ENCODE data around the gene PAQR8. TPM values are rescaled to one million over a fixed set of nuclear protein-coding genes. Genes with fewer than 3 reads are reported as not detected.
A peak's percentile ranks its signal among the peaks of the same experiment; 100 is the strongest.

The PAQR8 gene, protein sequence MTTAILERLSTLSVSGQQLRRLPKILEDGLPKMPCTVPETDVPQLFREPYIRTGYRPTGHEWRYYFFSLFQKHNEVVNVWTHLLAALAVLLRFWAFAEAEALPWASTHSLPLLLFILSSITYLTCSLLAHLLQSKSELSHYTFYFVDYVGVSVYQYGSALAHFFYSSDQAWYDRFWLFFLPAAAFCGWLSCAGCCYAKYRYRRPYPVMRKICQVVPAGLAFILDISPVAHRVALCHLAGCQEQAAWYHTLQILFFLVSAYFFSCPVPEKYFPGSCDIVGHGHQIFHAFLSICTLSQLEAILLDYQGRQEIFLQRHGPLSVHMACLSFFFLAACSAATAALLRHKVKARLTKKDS
- total RNA-seq (2014; rRNA removed) (0.44 and 0.46 TPM in 2 replicates), Bru-seq, nascent RNA (percentile 48 among the genes with signal in this experiment), BruChase-seq, experiment 1, labeled RNA remaining after a 6-hour chase (percentile 72 among the genes with signal in this experiment), BruChase-seq, experiment 2, labeled RNA remaining after a 2-hour chase (percentile 64 among the genes with signal in this experiment)
- long read RNA-seq, full-length matches to known transcripts, result 12 of 12 reads
- long read RNA-seq, partial matches to known transcripts, result 0 of 12 reads
- long read RNA-seq, other reads (novel, unspliced or antisense), result 0 of 12 reads

- Histone ChIP-seq H4K20me1 (ENCODE audit: low read length) (no peaks in the 10 kb centered on the region), H3K4me3 (ENCODE audit: low read length) (peak within 1 kb of the TSS; percentile 77), H3K9me3 (ENCODE audit: low read length) (no peaks in the 10 kb centered on the region), H2AFZ (ENCODE audit: low read length) (peak within 1 kb of the TSS; percentile 92), H3K36me3 (ENCODE audit: low read depth, low read length) (no peaks in the 10 kb centered on the region), H3K9ac (ENCODE audit: low read length) (peak within 1 kb of the TSS; percentile 83), H3K4me2 (ENCODE audit: low read length) (peak within 1 kb of the TSS; percentile 92), H3K9me2 (replicated peaks; ENCODE audit: low read length) (no peaks in the 10 kb centered on the region), H3K4me1 (ENCODE audit: insufficient read depth, low read length) (peaks cover 19% of the 10 kb centered on the region), H3F3A (ENCODE audit: low read length, unreplicated experiment) (no peaks in the 10 kb centered on the region), H3K79me2 (ENCODE audit: low read length) (no peaks in the 10 kb centered on the region), H3K27ac (ENCODE audit: low read length) (no peak within 1 kb of the TSS), H3K27me3 (ENCODE audit: low read length) (no peaks in the 10 kb centered on the region)
- intact Hi-C loops (cut with micrococcal nuclease), result no loop called here
- POLR2A ChIA-PET (ENCODE audit: unreplicated experiment), result interaction anchor here (0.6 kb wide), 2 partner anchors 21 to 58 kb away, joined by 3 to 5 read pairs; partner anchors contain the start of gene EFHC1
- DNase-seq (peak; percentile 63), ATAC-seq (peak; percentile 94)
- CTCF ChIA-PET, result interaction anchor here (0.7 to 1.2 kb wide), 2 partner anchors 9 to 38 kb away, joined by 3 to 5 read pairs; no protein-coding TSS in a partner anchor
- TF ChIP-seq EZH2phosphoT487 (IDR thresholded peaks at IDR 0.05; ENCODE audit: borderline replicate concordance, low read length) (no peak), CTCF (conservative IDR thresholded peaks at IDR 0.05; ENCODE audit: low read depth, low read length) (no peak), EZH2 (IDR thresholded peaks at IDR 0.05; ENCODE audit: low read length, unreplicated experiment) (no peak)
- no TSS peak for BruUV-seq (replicated peaks)
Measured at GRCh38 chr6:52361945-52362442, at the start of gene PAQR8. Gene PAQR8 (plus strand): TSS chr6:52362151. CDS start chr6:52403214, 41,063 bp downstream.

DNA sequence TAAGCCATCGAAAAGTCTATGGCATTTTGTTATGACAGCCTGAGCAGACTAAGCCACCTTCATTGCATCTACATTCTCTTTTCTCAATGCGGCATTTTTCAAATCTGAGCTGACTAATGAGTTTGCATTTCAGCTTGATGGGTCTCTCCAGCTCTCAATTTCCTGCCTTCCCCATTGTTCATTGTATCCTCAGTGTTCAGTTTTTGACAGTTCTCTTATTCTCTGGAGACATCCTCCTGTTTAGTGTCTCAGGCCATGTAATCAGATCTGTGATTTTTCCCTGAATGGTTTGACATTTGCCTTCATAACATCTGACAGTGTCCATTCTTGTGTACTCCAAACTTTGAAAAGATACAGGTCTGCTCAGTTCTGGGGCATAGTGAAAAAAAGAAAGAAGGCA is 49.5 kb upstream of the PAQR8 start:
- BruUV-seq (replicated peaks), result no TSS peak
- H3K79me2 ChIP-seq (ENCODE audit: low read length), result no peaks in the 10 kb centered on the region
- ATAC-seq (no peak), DNase-seq (no peak)
- POLR2A ChIA-PET (ENCODE audit: unreplicated experiment), result no interaction called here
- no peak overlapping the region for H2AFZ ChIP-seq (ENCODE audit: low read length)
- no peak overlapping the region for H3K4me3 ChIP-seq (ENCODE audit: low read length)
- no peaks in the 10 kb centered on the region for H3K9me3 ChIP-seq (ENCODE audit: low read length)
- H3K4me2 ChIP-seq (ENCODE audit: low read length), result no peak overlapping the region
- no peaks in the 10 kb centered on the region for H3K9me2 ChIP-seq (replicated peaks; ENCODE audit: low read length)
- no peaks in the 10 kb centered on the region for H3K36me3 ChIP-seq (ENCODE audit: low read depth, low read length)
- no peaks in the 10 kb centered on the region for H4K20me1 ChIP-seq (ENCODE audit: low read length)
- H3K9ac ChIP-seq (ENCODE audit: low read length), result no peak overlapping the region
- no peaks in the 10 kb centered on the region for H3K27me3 ChIP-seq (ENCODE audit: low read length)
- H3K27ac ChIP-seq (ENCODE audit: low read length), result no peak overlapping the region
- CTCF ChIA-PET, result no interaction called here
- intact Hi-C loops (cut with micrococcal nuclease), result no loop called here
- no peaks in the 10 kb centered on the region for H3K4me1 ChIP-seq (ENCODE audit: insufficient read depth, low read length)
- no peak for TF ChIP-seq CTCF (conservative IDR thresholded peaks at IDR 0.05; ENCODE audit: low read depth, low read length)
- no peak for TF ChIP-seq EZH2 (IDR thresholded peaks at IDR 0.05; ENCODE audit: low read length, unreplicated experiment)
- TF ChIP-seq EZH2phosphoT487 (IDR thresholded peaks at IDR 0.05; ENCODE audit: borderline replicate concordance, low read length), result no peak
- no peaks in the 10 kb centered on the region for H3F3A ChIP-seq (ENCODE audit: low read length, unreplicated experiment)

Measured in PC-3 (cell line).